HG03039 (cell line): ENCODE results near the gene RESF1.
A peak's percentile ranks its signal among the peaks of the same experiment; 100 is the strongest.
"Not testable (repeated sequence)": the region's sequence is repeated elsewhere in the genome, so short reads cannot be mapped to it uniquely, and the experiment has no call there.

Source experiments
- ATAC-seq: cut with Tn5 transposase; IDR thresholded peaks from one replicate; pipeline ENCODE4 v1.9.1; 2021; ENCODE audit warnings: mild to moderate bottlenecking, moderate library complexity; ENCODE audit not compliant: unreplicated experiment

Gene RESF1

GRCh38 chr12:31959161-31959700, at the start of gene RESF1:
Gene RESF1, plus strand, starts transcription at chr12:31959415. Its CDS starts 21,541 bp downstream, at chr12:31980956.
- ATAC-seq: peak; percentile 92

GRCh38 chr12:31914927-31915326, 44.3 kb upstream of the RESF1 start:
- ATAC-seq: no peak

- ATAC-seq: no peak
Observed at GRCh38 chr12:31915446-31915845, 43.8 kb upstream of the RESF1 start.

GRCh38 chr12:31922341-31923062, 36.7 kb upstream of the RESF1 start:
- ATAC-seq: no peak

- ATAC-seq: no peak
Observed at GRCh38 chr12:31923063-31923412, 36.2 kb upstream of the RESF1 start.

GRCh38 chr12:31928246-31929026, 30.8 kb upstream of the RESF1 start:
- no peak for ATAC-seq

GRCh38 chr12:31929027-31929526, 30.1 kb upstream of the RESF1 start:
- no peak for ATAC-seq

- ATAC-seq: no peak
Observed at GRCh38 chr12:31931796-31932715, 27.2 kb upstream of the RESF1 start.

GRCh38 chr12:31944299-31944698, 14.9 kb upstream of the RESF1 start:
- no peak for ATAC-seq

GRCh38 chr12:31947971-31948370, 11.2 kb upstream of the RESF1 start:
- ATAC-seq: no peak

- not testable (repeated sequence) for ATAC-seq
Observed at GRCh38 chr12:31948697-31949359, 10.4 kb upstream of the RESF1 start.

GRCh38 chr12:31950088-31950487, 9.1 kb upstream of the RESF1 start:
- ATAC-seq: no peak

GRCh38 chr12:31950492-31950891, 8.7 kb upstream of the RESF1 start:
- ATAC-seq: no peak

- ATAC-seq: no peak
Observed at GRCh38 chr12:31951008-31951407, 8.2 kb upstream of the RESF1 start.

- ATAC-seq: no peak
Observed at GRCh38 chr12:31951939-31952338, 7.3 kb upstream of the RESF1 start.

- ATAC-seq: no peak
Observed at GRCh38 chr12:31952418-31952817, 6.8 kb upstream of the RESF1 start.

GRCh38 chr12:31954925-31955858, 4.0 kb upstream of the RESF1 start:
- no peak for ATAC-seq

- ATAC-seq: no peak
Observed at GRCh38 chr12:31958569-31959160, 550 bp upstream of the RESF1 start.
